Heart right ventricle (tissue), 12 donors: Measurements from ENCODE around the gene C1QTNF4. TPM values are rescaled to one million over a fixed set of nuclear protein-coding genes. Genes with fewer than 3 reads are reported as not detected.

ENCODE experiments used
- polyA plus RNA-seq, 2 donors: library from polyadenylated mRNA; stranded (reverse); fragments of 200-250 nt; gene quantifications; one replicate each; pipeline ENCODE4 v1.2.3, GENCODE V29; 2013
- total RNA-seq, 10 donors: library from RNA; stranded (reverse); fragmentation: NEBNext Ultra II Directional in 3 of 10; extraction: Animal tissue kit (Norgen Biotek cat#: 25700) in 3 of 10; gene quantifications; one replicate each; pipeline versions ENCODE4 v1.2.1 to v1.2.4, GENCODE V29; 2021 to 2023
- donor health status: ischemic (EF 13 %, LVEDD 7.1; RV severe dilation, severe dysfunction).
- donor health status: healthy with polysubstance abuse.
- donor health status: DM: no; HTN: yes; CAD: no.
- donor health status: DM: no; HTN: no; CAD: no.
- donor health status: ischemic (EF 25% LVEDD 6.9; RV normal size, moderate dysfunction).
- donor health status: ischemic (EF 25% LVEDD 5.7; RV mildly dilated, moderate dysfunction).
- donor health status: healthy.
- donor health status: nonischemic (EF 11% LVEDD 7.7; RV severe dilation, severe dysfunction).
- donor health status: DM: yes; HTN: yes; CAD: no.
- donor health status: PGD.
- donor health status: ischemic (EF 29% LVEDD 5.4; RV normal size, mild dysfunction).
- donor health status: nonischemic (EF 23%, LVEDD 6.1; RV moderate dilation, normal function).

Gene C1QTNF4
- total and polyA plus RNA-seq, 12 donors: 0.15 to 1.4 (median 0.42) TPM; not detected in 1

Other genes starting within 250 kb of the C1QTNF4 start
- 1,000 to 10,000 TPM; 1,404 to 3,138 (median 2,490) TPM for gene MYBPC3, start 241.7 kb downstream of the C1QTNF4 start, total RNA-seq
- gene MYBPC3, start 241.7 kb downstream of the C1QTNF4 start, polyA plus RNA-seq: 1,000 to 10,000 TPM in 1 of 2 donors, 100 to 1,000 TPM in 1; 484 to 2,250 TPM
- 10 to 100 TPM in 3 of 10 donors, 1 to 10 TPM in 7; 3.4 to 38.9 (median 6.7) TPM for gene SPI1, start 215.9 kb downstream of the C1QTNF4 start, total RNA-seq
- 10 to 100 TPM in 1 of 2 donors, 1 to 10 TPM in 1; 6.7 to 10.2 TPM for gene SPI1, start 215.9 kb downstream of the C1QTNF4 start, polyA plus RNA-seq
- gene SLC39A13, start 185.8 kb downstream of the C1QTNF4 start, total RNA-seq: 10 to 100 TPM; 31.1 to 54.5 (median 40.8) TPM
- 10 to 100 TPM; 62.3 to 86.4 TPM for gene SLC39A13, start 185.8 kb downstream of the C1QTNF4 start, polyA plus RNA-seq
- gene PSMC3, start 168.0 kb downstream of the C1QTNF4 start, total RNA-seq: 100 to 1,000 TPM; 129 to 171 (median 140) TPM
- 100 to 1,000 TPM; 184 to 272 TPM for gene PSMC3, start 168.0 kb downstream of the C1QTNF4 start, polyA plus RNA-seq
- 10 to 100 TPM in 1 of 10 donors, 1 to 10 TPM in 9; 2.9 to 10.2 (median 4.0) TPM for gene RAPSN, start 145.3 kb downstream of the C1QTNF4 start, total RNA-seq
- gene RAPSN, start 145.3 kb downstream of the C1QTNF4 start, polyA plus RNA-seq: 1 to 10 TPM in 1 of 2 donors, under 1 TPM in 1; 0.33 to 6.2 TPM
- gene CELF1, start 41.3 kb downstream of the C1QTNF4 start, total RNA-seq: 10 to 100 TPM; 68.3 to 97.0 (median 87.7) TPM
- gene CELF1, start 41.3 kb downstream of the C1QTNF4 start, polyA plus RNA-seq: 10 to 100 TPM; 24.4 to 35.8 TPM
- gene PTPMT1, start 28.8 kb downstream of the C1QTNF4 start, total RNA-seq: 10 to 100 TPM; 16.9 to 24.6 (median 21.3) TPM
- 10 to 100 TPM; 36.4 to 66.9 TPM for gene PTPMT1, start 28.8 kb downstream of the C1QTNF4 start, polyA plus RNA-seq
- 10 to 100 TPM; 13.6 to 21.0 (median 16.2) TPM for gene KBTBD4, start 15.4 kb downstream of the C1QTNF4 start, total RNA-seq
- 1 to 10 TPM; 3.1 to 9.2 TPM for gene KBTBD4, start 15.4 kb downstream of the C1QTNF4 start, polyA plus RNA-seq
- gene NDUFS3, start 15.3 kb downstream of the C1QTNF4 start, total RNA-seq: 100 to 1,000 TPM; 171 to 359 (median 287) TPM
- gene NDUFS3, start 15.3 kb downstream of the C1QTNF4 start, polyA plus RNA-seq: 100 to 1,000 TPM; 291 to 570 TPM
- 1 to 10 TPM in 1 of 10 donors, under 1 TPM in 4, not detected in 5; 0.19 to 1.0 (median 0.24) TPM for gene FAM180B, start 7.7 kb downstream of the C1QTNF4 start, total RNA-seq
- gene FAM180B, start 7.7 kb downstream of the C1QTNF4 start, polyA plus RNA-seq: under 1 TPM in 1 of 2 donors, not detected in 1; 0.07 TPM
- 100 to 1,000 TPM in 7 of 10 donors, 10 to 100 TPM in 3; 90.7 to 137 (median 104) TPM for gene MTCH2, start 48.1 kb upstream of the C1QTNF4 start, total RNA-seq
- 100 to 1,000 TPM in 1 of 2 donors, 10 to 100 TPM in 1; 23.8 to 114 TPM for gene MTCH2, start 48.1 kb upstream of the C1QTNF4 start, polyA plus RNA-seq
- 1 to 10 TPM in 1 of 10 donors, under 1 TPM in 4, not detected in 5; 0.13 to 1.5 (median 0.44) TPM for gene AGBL2, start 121.0 kb upstream of the C1QTNF4 start, total RNA-seq
- under 1 TPM; 0.04 to 0.88 TPM for gene AGBL2, start 121.0 kb upstream of the C1QTNF4 start, polyA plus RNA-seq
- 10 to 100 TPM; 39.3 to 65.2 (median 42.8) TPM for gene FNBP4, start 172.9 kb upstream of the C1QTNF4 start, total RNA-seq
- 10 to 100 TPM; 17.0 to 81.6 TPM for gene FNBP4, start 172.9 kb upstream of the C1QTNF4 start, polyA plus RNA-seq